ENCODE results near the gene MAPK8IP3.

DNA sequence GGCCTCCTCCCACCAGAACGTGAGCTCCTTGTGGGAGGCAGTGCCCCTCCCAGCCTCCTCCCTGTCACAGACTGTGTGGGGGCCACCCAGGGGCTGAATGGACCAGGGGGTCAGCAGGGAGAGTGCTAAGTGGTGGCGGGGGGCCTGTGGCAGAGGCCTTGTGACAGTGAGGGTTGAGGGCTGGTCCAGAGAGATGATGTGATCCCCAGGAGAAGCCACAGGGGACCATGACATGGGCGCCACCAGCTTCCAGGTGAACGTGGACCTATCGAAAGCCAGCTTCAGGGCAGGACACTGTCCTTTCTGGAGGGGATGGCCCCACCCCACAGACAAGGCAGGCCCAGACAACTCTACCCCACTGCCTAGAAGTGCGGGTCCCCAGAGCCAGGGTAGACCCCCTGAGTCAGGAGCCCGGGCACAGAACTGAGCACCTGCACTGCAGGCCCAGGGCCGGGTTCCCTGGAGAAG, 73.3 kb downstream of the MAPK8IP3 start:
- TF ChIP-seq, protein P1, sequence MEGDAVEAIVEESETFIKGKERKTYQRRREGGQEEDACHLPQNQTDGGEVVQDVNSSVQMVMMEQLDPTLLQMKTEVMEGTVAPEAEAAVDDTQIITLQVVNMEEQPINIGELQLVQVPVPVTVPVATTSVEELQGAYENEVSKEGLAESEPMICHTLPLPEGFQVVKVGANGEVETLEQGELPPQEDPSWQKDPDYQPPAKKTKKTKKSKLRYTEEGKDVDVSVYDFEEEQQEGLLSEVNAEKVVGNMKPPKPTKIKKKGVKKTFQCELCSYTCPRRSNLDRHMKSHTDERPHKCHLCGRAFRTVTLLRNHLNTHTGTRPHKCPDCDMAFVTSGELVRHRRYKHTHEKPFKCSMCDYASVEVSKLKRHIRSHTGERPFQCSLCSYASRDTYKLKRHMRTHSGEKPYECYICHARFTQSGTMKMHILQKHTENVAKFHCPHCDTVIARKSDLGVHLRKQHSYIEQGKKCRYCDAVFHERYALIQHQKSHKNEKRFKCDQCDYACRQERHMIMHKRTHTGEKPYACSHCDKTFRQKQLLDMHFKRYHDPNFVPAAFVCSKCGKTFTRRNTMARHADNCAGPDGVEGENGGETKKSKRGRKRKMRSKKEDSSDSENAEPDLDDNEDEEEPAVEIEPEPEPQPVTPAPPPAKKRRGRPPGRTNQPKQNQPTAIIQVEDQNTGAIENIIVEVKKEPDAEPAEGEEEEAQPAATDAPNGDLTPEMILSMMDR (conservative IDR thresholded peaks at IDR 0.05; ENCODE audit: low read length) = no peak
- TF ChIP-seq EZH2phosphoT487 (IDR thresholded peaks at IDR 0.05; ENCODE audit: borderline replicate concordance) = no peak

All from Loucy (cell line).